ENCODE measurements around the gene TCEAL1. TPM values are rescaled to one million over a fixed set of nuclear protein-coding genes. Genes with fewer than 3 reads are reported as not detected.

TCEAL1 gene
- total RNA-seq = 16.2 and 24.5 TPM in 2 replicates

GRCh38 chrX:103628386-103629317, at the start of gene TCEAL1:
Gene TCEAL1, plus strand, starts transcription at chrX:103628975. Its CDS starts 942 bp downstream, at chrX:103629917.

GRCh38 chrX:103585411-103586313, 43.1 kb upstream of the TCEAL1 start, which contains the start of gene TCEAL4:
Gene TCEAL4, plus strand, starts transcription at chrX:103585515. Its CDS starts 1,161 bp downstream, at chrX:103586676.

GRCh38 chrX:103607364-103608305, 21.1 kb upstream of the TCEAL1 start, which contains the start of gene TCEAL3:
Gene TCEAL3, plus strand, starts transcription at chrX:103607963. Its CDS starts 1,102 bp downstream, at chrX:103609065.

Other genes with a start within 250 kb of the TCEAL1 start
- gene RAB40A, start 109.5 kb upstream of the TCEAL1 start, total RNA-seq = 0.12 and 0.32 TPM in 2 replicates
- 20.9 and 23.1 TPM in 2 replicates for gene TCEAL4, start 43.5 kb upstream of the TCEAL1 start, total RNA-seq
- gene TCEAL3, start 21.0 kb upstream of the TCEAL1 start, total RNA-seq = 9.6 and 14.1 TPM in 2 replicates
- gene MORF4L2, start 57.7 kb downstream of the TCEAL1 start, total RNA-seq = 675 and 737 TPM in 2 replicates
- not detected in 2 replicates for gene TMEM31, start 81.9 kb downstream of the TCEAL1 start, total RNA-seq
- 0.97 and 1.9 TPM in 2 replicates for gene PLP1, start 147.9 kb downstream of the TCEAL1 start, total RNA-seq
- 0.97 and 1.1 TPM in 2 replicates for gene RAB9B, start 203.3 kb downstream of the TCEAL1 start, total RNA-seq